Neural crest cell (in vitro differentiated cells): ENCODE measurements around the gene PCDH9. TPM values are rescaled to one million over a fixed set of nuclear protein-coding genes. Genes with fewer than 3 reads are reported as not detected.

Experiments
- DNase-seq: peaks from one replicate; pipeline ENCODE4 v3.0.0; 2021; ENCODE audit warnings: low read depth, mixed read lengths, low spot score
- H3K27ac Mint-ChIP-seq: one replicate; pipeline ENCODE4 v1.8.0; 2021; ENCODE audit warnings: mild to moderate bottlenecking, mixed read lengths; ENCODE audit not compliant: unreplicated experiment
- H3K27me3 Mint-ChIP-seq: 2 replicates; pipeline ENCODE4 v1.8.0; 2021; ENCODE audit warnings: low read depth, mild to moderate bottlenecking, mixed read lengths
- H3K36me3 Mint-ChIP-seq: 2 replicates; pipeline ENCODE4 v1.8.0; 2021; ENCODE audit warnings: low read depth, mild to moderate bottlenecking, mixed read lengths
- H3K4me1 Mint-ChIP-seq: 2 replicates; pipeline ENCODE4 v1.8.0; 2021; ENCODE audit warnings: mixed read lengths
- H3K4me3 Mint-ChIP-seq: one replicate; pipeline ENCODE4 v1.8.0; 2021; ENCODE audit warnings: mild to moderate bottlenecking, mixed read lengths
- H3K9me3 Mint-ChIP-seq: 2 replicates; pipeline ENCODE4 v1.8.0; 2021; ENCODE audit warnings: mixed read lengths
- total RNA-seq: library from RNA; stranded (reverse); gene quantifications from 2 replicates; pipeline ENCODE4 v1.2.1, GENCODE V29; 2021
- TF ChIP-seq, protein P1 (sequence below): fragments of 200-600 bp; sonication (generic); conservative IDR thresholded peaks from 2 replicates; pipeline ENCODE4 v1.5.0; 2021; ENCODE audit warnings: antibody characterized with exemption, mild to moderate bottlenecking

PCDH9 gene
- total RNA-seq, 1 donor from 2014 or later: 6.3 TPM

DNA sequence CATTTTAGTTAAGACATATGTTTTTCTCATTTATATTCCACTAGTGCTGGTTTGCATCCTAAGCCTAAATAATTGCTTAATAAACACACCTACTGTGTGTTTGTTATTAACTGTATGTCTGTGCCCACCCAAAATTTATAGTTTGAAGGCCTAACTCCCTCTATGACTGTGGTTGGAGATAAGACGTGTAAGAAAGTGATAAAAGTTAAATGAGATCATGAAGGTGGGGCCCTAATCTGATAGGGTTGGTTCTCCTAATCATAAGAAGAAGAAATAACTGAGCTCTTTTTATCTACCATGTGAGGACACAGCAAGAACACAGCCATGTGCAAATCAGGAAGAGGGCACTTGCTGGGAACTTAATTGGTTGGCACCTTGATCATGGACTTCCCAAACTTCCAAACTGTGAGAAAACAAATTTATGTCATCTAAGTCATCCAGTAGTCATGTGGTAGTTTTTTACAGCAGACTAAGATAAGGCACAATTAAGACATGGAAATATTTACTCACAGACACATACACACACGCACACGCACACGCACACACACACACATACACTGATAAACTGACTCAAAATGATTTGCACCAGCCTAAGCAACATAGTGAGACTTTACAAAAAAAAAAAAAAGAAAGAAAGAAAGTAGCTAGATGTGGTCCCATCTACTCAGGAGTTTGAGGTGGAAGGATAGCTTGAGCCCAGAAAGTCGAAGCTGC lies 662.1 kb downstream of the PCDH9 start:
- Mint-ChIP-seq H3K36me3 (no peaks in the 10 kb centered on the region), H3K27me3 (no peaks in the 10 kb centered on the region), H3K9me3 (peaks cover 10% of the 10 kb centered on the region), H3K4me1 (no peaks in the 10 kb centered on the region), H3K4me3 (no peak overlapping the region), H3K27ac (no peak overlapping the region)
- no peak for DNase-seq
- TF ChIP-seq, protein P1, sequence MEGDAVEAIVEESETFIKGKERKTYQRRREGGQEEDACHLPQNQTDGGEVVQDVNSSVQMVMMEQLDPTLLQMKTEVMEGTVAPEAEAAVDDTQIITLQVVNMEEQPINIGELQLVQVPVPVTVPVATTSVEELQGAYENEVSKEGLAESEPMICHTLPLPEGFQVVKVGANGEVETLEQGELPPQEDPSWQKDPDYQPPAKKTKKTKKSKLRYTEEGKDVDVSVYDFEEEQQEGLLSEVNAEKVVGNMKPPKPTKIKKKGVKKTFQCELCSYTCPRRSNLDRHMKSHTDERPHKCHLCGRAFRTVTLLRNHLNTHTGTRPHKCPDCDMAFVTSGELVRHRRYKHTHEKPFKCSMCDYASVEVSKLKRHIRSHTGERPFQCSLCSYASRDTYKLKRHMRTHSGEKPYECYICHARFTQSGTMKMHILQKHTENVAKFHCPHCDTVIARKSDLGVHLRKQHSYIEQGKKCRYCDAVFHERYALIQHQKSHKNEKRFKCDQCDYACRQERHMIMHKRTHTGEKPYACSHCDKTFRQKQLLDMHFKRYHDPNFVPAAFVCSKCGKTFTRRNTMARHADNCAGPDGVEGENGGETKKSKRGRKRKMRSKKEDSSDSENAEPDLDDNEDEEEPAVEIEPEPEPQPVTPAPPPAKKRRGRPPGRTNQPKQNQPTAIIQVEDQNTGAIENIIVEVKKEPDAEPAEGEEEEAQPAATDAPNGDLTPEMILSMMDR: no peak

GRCh38 chr13:66565279-66565678 lies 664.9 kb downstream of the PCDH9 start:
- H3K4me1 Mint-ChIP-seq: no peaks in the 10 kb centered on the region
- no peaks in the 10 kb centered on the region for H3K27me3 Mint-ChIP-seq
- no peak for DNase-seq
- no peak overlapping the region for H3K4me3 Mint-ChIP-seq
- H3K27ac Mint-ChIP-seq: no peak overlapping the region
- H3K9me3 Mint-ChIP-seq: peaks cover 13% of the 10 kb centered on the region
- H3K36me3 Mint-ChIP-seq: no peaks in the 10 kb centered on the region
- TF ChIP-seq, protein P1: no peak

DNA sequence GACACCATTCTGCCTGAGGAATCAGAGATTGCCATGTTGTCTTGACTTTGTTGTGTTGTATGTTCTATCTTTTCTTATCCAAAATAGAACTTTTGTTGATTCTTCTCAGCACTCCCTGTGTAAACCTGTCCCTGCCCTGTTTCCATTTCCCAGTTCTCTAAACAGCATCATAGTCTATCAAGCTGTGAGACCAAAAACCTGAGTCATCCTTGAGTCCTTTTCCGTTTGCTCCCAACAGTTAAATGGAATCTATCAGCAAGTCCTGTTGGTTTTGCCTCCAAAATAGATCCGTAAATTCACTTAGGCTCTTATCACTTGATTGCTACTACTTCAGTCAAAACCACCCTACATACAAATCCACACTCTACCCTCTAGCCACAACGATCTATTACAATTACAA lies 667.1 kb downstream of the PCDH9 start:
- TF ChIP-seq, protein P1: no peak
- no peak overlapping the region for H3K27ac Mint-ChIP-seq
- DNase-seq: no peak
- peaks cover 4% of the 10 kb centered on the region for H3K4me1 Mint-ChIP-seq
- no peaks in the 10 kb centered on the region for H3K36me3 Mint-ChIP-seq
- no peaks in the 10 kb centered on the region for H3K27me3 Mint-ChIP-seq
- peaks cover 16% of the 10 kb centered on the region for H3K9me3 Mint-ChIP-seq
- no peak overlapping the region for H3K4me3 Mint-ChIP-seq

DNA sequence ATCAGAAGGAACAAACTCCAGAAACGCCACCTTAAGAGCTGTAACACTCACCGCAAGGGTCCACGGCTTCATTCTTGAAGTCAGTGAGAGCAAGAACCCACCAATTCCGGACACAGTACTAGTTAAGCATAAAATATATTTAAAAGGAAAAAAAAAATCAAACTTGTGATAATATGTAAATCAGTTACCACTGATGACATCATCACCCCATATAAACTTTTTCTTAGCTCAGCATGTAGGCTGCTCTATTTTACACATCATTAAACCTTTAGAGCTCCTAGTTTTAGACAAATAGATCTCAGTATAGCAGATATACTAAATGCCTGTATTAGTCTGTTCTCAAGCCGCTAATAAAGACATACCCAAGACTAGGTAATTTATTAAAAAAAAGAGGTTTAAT lies 668.1 kb downstream of the PCDH9 start:
- DNase-seq: no peak
- TF ChIP-seq, protein P1: no peak
- Mint-ChIP-seq H3K27ac (no peak overlapping the region), H3K27me3 (no peaks in the 10 kb centered on the region), H3K4me3 (no peak overlapping the region), H3K4me1 (peaks cover 4% of the 10 kb centered on the region), H3K36me3 (no peaks in the 10 kb centered on the region), H3K9me3 (peaks cover 16% of the 10 kb centered on the region)

- no peak overlapping the region for H3K4me3 Mint-ChIP-seq
- no peaks in the 10 kb centered on the region for H3K27me3 Mint-ChIP-seq
- no peaks in the 10 kb centered on the region for H3K36me3 Mint-ChIP-seq
- no peak overlapping the region for H3K27ac Mint-ChIP-seq
- H3K9me3 Mint-ChIP-seq: peaks cover 16% of the 10 kb centered on the region
- no peak for DNase-seq
- TF ChIP-seq, protein P1: no peak
- peaks cover 4% of the 10 kb centered on the region for H3K4me1 Mint-ChIP-seq
These were observed 669.1 kb downstream of the PCDH9 start for GRCh38 chr13:66560991-66561390.
